HG02938 (cell line): ENCODE results near the gene PGM1.
"Not testable (repeated sequence)": the region's sequence is repeated elsewhere in the genome, so short reads cannot be mapped to it uniquely, and the experiment has no call there.

ENCODE experiments used
- ATAC-seq: cut with Tn5 transposase; IDR thresholded peaks from one replicate; pipeline ENCODE4 v1.9.1; 2021; ENCODE audit warnings: mild to moderate bottlenecking, moderate library complexity; ENCODE audit not compliant: unreplicated experiment

PGM1 gene

DNA sequence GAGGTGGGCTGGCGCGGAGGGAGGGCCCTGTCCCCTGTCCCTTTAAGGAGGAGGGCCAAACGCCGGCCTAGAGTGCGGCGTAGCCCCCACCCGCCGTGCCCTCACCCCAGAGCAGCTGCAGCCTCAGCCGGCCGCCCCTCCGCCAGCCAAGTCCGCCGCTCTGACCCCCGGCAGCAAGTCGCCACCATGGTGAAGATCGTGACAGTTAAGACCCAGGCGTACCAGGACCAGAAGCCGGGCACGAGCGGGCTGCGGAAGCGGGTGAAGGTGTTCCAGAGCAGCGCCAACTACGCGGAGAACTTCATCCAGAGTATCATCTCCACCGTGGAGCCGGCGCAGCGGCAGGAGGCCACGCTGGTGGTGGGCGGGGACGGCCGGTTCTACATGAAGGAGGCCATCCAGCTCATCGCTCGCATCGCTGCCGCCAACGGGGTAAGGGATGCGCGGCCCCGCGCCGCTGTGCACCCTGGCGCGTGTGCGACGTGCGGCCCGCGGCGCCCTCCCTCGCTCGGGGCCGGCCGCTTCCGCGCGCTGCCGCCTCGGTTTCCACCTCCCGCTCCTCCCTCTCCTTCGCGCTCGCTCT, at the start of gene PGM1:
PGM1 (plus strand) TSS at position 109 of the 583 bp plus-strand sequence; CDS start at position 187, 78 bp downstream.
- peak; percentile 76 for ATAC-seq

DNA sequence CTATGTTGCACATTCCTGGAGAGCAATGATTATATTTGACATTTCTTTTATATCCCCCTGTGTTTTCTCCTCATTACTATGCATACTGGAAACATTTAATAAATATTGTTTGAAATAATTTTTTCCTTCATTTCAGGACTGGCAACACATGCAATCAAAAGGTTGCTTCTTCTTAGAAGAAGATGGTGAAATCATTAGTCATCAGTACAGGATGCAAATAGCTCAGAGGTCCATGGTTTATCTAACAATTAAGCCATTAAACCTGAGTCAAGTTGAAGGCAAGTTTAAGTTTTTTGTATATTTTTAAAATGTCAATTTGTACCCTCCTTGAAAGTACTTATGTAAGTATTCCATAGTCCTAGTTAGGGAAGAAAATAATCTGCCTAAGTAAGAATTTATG, 47.4 kb upstream of the PGM1 start:
- no peak for ATAC-seq

DNA sequence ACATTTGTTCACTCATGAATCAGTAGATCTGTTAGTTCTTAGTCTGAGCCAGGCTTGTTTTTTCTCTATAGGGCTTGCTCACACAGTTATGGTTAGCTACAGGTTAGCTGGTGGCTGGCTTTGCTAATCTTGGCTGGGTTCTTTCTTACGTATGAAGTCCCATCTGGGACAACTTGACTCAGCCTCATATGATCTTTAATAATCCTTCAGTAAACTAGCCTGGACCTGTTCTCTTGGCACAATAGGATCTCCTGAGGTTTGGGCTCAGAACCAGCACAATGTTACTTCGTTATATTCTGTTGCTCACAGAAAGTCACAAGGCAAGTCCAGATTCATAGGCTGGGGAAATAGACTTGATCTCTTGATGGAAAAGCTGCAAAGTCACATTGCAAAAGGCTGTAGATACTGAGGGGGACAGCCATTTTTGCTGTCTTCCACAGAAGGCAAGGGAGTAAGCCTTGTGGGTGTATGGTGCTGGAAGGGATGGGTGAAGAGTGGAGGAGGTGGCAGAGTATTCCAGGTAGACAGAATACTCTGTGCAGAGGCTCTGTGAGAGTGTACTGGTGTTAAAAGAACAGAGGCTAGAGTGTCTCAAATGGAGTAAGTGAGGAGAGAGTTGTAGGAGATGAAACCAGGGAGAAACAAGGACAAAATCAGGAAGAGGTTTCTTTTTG, 45.5 kb upstream of the PGM1 start:
- no peak for ATAC-seq

DNA sequence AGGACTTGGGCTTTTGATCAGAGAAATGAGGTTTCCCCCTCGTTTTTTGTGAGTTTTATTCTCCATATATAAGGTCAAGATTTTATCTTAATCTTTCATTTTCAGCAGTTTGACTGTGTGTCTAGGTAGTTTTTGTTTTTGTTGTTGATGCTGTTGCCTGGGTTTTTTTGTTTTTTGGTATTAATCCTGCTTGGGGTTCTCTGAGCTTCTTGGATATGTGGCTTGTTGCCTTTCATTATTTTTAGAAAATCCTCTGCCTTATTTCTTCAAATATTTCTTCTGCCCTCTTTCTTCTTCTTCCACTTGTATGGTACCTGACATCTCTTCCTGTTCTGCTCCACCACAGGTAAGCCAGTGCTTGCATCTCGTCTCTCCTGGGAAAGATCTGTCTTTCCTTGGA, 44.9 kb upstream of the PGM1 start:
- ATAC-seq = no peak

DNA sequence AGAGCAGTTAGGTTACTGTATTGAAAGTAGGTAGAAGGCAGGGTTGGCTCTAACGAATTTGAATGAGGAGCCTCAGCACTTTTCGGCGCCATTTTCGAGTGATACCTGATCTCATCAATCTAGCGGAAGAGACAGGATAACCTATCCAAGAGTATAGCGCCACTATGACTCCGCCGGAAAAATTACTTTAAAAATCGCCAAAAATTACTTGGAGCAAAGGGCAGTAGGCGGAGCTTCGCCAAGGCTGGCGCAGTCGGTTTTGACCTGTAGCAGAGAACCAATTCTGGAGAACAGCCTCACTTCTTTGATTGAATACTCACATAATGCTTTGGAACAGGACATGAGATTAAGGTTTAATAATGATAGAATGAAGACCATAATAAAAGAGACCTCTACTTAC, 44.3 kb upstream of the PGM1 start:
- no peak for ATAC-seq

DNA sequence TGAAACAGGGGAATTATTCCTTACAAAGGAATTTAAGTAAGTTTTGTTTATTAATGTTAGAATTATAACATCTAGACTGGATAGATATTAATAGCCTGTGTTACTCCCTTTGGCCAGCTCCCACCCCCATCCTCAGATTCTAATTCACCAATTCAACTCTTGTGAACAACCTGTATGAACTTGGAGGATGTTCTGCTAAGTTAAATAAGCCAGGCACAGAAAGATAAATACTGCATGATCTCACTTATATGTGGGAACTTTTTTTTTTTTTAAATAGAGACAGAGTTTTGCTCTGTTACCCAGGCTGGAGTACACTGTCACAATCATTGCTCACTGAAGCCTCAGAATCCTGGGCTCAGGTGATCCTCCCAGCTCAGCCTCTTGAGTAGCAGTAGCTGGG, 37.7 kb upstream of the PGM1 start:
- ATAC-seq = no peak

DNA sequence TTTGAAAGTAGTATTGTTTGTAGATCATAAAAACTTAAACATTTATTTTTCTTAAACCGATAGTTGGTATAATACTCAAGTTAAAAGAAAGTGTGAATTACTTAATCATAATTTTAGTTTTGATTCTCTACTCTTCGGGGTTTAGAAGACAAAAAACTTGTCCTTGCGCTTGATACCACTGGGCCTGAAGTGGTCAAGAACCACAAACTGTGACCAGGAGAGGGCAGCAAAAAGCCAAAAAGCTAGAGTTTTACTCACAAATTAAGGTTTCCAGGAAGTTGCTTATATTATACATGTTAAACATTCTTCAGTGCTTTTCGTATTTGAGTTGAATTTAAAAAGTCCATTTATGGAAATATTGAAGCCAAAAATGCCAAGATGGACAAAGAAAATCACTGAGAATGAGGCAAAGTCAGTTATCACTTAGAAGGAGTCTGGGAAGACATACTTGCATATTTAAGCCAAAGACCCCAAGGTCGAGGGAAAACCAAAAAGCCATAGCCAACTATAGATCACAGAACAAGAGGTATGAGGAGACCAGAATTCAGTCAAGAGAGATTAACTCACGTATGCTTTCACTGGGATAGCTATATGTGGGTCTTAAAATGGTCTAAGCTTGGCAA, 35.7 kb upstream of the PGM1 start:
- ATAC-seq = no peak

DNA sequence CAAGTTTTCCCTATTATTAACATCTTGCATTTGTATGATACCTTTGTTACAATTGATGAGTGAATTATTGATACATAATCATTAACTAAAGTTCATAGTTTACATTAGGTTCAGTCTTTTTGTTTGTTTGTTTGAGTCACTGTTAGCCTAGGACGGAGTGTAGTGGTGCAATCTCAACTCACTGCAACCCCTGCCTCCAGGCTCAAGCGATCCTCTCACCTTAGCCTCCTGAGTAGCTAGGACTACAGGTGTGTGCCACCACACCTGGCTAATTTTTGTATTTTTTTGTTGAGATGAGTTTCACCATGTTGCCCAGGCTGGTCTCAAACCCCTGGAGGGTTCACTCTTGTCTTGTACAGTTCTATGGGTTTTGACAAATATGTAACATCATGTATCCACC, 33.9 kb upstream of the PGM1 start:
- ATAC-seq = no peak

DNA sequence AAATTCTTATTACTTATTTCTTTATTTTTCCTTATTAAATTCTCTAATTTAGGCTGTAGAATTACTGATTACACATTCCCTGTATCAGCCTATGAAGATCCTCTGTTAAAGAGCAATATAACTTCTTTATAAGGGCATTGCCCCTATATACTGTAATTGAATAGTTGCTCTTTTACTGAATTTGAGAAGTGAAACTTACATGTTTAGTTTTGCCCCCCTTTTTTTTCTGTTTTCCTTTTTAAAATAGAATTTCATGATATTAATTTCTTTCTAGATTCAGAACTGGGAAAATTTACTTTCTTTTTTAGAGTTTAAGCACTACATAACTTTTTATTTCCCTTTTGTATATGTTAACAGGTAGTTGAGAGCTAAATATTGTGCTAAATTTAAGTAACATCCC, 29.5 kb upstream of the PGM1 start:
- ATAC-seq = no peak

DNA sequence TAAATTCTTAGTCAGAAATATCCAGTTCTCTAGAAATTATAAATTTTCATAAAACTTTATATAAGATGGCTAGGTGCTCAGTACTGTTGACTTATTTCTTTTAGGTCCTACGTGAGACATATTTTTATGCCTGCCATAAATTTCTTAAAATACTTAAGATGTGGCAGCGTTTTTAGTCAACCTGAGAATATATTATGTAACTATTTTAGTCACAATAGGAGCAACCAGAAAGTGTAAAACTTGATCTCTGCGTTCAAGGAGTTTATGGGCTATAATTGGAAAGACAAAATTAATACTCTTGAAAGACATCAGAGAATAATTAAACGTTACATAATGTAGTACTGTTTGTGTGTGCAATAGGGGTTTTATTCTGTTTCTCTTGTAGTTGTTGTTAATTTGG, 24.1 kb upstream of the PGM1 start:
- no peak for ATAC-seq

DNA sequence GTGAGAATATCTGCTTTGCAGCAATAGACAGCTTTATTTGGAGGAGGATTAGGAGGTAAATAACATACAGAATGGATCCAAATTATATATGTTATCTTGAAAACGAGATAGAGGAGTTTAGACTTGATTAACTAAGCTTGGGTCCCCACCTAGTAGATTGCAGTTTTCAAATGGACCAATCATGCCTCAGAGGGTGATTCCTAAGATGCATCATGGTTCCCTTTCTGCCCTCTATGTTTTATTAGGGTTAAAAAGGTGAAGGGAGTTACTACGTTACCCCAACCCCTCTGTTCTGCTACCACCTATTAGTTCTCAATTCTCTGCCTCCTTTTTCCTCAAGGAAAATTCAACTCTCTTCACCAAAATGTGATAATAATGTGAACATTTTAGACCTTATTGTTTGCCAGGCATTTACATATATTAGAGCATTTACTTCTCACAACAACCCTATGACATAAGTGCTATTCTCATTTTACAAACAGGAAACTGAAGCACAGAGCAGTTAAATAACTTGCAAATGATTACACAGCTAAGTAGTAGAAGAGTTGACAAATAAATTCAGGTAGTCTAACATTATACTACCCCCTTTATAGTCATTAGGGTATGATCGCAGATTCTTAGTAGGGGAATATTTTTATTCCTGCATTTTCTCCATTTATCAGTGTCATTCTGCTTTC, 23.4 kb upstream of the PGM1 start:
- no peak for ATAC-seq

DNA sequence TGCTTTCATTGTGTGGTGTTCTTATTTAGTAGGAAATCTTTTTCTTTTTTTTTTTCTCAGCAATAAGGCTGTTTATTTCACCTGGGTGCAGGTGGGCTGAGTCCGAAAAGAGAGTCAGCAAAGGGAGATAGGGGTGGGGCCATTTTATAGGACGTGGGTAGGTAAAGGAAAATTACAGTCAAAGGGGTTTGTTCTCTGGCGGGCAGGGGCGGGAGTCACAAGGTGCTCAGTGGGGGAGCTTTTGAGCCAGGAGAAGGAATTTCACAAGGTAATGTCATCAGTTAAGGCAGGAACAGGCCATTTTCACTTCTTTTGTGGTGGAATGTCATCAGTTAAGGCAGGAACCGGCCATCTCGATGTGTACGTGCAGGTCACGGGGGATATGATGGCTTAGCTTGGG, 20.5 kb upstream of the PGM1 start:
- not testable (repeated sequence) for ATAC-seq

DNA sequence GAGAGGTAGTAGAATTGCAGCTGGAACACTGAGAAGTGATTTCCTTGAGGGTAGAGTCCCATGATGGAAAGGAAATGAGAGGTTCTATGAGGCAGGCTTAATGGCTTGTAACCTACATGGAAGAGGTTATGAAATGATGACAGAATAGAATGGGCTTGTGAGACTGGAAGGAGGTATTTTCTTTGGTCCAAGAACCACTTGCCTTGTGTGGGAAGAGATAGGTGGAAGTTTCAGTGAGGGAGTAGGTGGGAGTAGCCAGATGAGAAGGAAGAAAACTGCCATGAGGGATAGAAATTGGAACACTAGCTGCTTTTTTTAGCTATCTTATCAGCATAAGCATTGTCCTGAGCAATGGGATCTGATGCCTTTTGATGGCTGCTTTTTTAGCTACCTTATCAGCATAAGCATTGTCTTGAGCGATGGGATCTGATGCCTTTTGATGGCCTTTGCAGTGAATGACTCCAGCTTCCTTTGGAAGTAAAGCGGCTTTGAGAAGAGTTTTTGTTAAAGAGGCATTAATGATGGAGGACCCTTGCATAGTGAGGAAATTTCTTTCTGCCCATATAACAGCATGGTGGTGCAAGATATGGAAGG, 18.9 kb upstream of the PGM1 start:
- not testable (repeated sequence) for ATAC-seq

DNA sequence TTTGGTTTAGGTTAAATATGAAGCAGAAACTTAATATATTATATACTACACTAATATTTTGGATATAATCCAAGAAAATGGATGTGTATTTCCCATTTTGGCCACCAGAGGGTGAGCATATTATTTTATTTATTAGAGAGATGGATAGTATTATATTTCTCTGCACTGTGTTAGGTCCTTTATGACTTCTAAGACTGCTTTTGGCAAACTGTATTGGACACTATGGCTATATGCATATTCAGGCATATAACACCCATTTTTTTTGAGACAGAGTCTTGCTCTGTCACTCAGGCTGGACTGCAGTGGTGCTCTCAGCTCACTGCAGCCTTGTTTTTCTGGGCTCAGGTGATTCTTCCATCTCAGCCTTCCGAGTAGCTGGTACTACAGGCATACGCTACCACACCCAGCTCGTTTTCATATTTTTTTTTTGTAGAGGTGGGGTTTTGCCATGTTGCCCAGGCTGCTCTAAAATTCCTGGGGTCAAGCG, 17.8 kb upstream of the PGM1 start:
- ATAC-seq = no peak

DNA sequence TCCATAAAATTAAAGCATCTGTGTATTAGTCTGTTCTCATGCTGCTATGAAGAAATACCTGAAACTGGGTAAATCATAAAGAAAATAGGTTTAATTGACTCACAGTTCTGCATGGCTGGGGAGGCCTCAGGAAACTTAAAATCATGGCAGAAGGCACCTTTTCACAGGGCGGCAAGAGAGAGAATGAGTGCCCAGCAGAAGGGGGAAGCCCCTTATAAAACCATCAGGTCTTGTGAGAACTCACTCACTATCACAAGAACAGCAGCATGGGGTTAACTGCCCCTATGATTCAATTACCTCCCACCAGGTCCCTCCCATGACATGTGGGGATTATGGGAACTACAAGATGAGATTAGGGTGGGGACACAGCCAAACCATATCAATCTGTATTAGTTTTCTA, 6.9 kb upstream of the PGM1 start:
- ATAC-seq = not testable (repeated sequence)

DNA sequence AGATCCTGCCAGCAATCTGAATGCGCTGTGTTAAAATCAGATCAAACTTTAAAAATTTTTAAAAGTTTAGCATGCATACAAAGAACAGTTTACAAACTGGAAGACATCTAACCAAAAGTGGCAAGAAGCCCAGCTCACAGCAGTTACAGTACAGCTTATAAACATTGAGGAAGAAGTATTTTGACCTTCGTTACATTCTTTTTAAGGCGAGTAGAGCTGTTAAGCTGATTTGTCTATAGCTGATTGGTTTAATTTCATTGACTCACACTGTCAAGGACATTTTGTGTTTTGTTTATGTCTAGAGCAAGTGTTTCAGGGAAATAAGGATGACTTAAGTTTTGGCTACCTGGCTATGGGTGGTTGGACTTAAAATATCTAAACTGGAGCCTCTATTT, 3.0 kb upstream of the PGM1 start:
- no peak for ATAC-seq

DNA sequence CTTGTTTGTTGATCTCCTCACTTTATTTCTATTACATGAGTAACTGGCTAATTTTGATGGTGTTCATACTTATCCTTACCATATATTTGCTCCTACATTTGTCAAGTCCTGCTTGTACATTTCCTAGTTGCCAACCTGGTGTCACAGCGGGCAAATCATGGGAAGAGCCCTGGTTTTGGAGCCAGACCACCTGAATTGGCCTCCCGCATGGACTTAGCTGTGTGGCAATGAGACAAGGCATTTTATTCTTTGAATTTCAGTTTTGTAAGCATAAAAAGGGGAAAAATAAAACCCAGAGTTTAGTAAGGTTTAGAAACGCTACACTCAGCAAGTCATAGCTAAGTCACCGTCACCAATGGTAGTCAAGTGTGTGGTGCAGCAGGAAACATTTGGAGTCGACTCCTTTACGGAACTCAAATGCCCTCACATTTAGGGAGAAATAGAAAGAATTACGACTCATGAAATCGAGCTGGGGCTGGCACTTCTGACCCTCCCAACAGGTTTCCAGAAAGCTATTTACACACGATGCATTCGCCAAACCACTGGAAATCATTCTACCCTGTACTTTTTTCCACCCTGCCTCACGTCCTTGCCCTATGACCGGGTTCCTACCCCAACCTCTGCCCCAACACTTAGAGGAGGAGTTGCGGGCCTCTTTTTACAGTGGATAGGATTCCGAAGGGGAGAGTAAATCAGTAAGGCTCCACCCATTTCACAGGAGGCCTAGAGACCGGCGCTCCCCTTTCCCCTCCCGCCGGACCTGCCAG, 492 bp upstream of the PGM1 start:
- ATAC-seq = no peak

DNA sequence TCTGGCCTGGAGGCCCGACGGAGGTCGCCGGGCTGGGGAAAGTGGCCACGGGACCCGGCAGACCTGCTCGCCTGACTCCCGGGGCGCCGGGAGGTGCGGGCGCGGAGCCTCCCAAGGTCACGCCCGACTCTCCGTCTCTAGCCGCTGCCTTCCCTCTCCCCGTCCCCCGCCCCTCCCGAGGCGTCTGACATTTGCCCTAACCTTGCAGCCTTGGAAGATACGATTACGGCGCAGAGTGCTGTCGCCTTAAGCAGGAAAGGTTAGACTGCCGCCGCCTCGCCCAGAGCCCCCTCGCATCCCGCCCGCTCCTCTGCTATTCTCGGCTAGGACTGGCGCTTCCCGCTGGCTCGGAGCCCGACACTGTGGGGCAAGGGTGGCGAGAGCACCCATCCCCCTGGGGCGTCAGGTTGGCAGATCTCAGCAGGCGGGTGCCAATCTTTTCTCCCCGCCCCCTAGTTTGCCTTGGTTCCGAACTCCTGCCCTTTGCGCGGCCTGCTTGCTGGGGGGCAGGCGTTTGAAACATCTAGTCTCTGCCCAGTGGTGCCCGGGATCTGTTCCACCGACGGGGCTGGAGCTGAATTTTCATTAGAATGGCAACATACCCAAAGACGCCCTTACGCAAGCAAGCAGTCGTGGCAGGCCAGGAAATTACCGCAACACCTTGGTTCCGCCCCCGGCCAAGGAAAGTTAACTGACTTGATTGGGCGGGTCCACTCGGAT, 835 bp downstream of the PGM1 start:
- ATAC-seq = peak; percentile 60

DNA sequence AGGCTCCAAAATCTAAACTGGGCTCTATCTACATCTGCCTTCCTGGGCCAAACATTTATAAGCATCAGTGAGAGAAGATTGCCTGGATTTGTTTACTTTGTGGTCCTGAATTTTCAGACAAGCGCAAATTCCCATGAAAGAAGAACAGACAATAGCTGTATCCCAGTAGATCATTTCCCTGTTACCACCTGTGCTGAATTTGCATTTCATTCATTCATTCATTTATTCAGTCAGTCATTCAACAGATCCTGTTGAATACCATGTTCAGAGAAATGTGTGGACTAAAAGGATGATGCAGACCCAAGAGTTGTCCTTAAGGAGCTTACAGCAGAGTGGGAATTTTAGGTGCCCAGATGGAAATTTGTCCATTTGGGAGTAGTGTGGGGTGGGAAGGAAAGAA, 2.2 kb downstream of the PGM1 start:
- no peak for ATAC-seq

DNA sequence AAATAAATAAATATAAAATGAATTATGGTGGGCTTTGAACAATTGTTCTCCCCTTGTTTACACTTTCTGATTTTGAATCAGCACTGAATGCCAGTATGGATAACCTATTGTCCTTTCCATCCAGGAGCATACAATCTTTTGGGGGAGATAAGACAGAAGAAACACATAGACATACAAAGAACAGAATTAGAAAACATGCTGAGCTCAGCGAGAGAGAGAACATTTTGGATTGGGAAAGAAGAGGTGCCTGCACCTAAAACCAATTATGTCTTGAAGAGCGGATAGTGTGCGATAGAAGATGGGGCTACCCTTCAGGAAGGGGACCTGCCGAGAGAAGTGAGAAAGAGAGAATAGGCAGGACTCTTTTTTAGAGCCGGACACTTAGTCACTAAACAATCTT, 6.6 kb downstream of the PGM1 start:
- ATAC-seq = no peak
